ENCODE results near the gene FGF18. TPM values are rescaled to one million over a fixed set of nuclear protein-coding genes. Genes with fewer than 3 reads are reported as not detected.

FGF18 gene
- polyA plus RNA-seq, 3 donors = 0.34 to 0.66 (median 0.42) TPM

- DNase-seq (ENCODE audit: extremely low read depth in 1 of 11, low read depth in 9 of 11, low spot score in 4 of 11) = peak in 1 of 11 donors; percentile 12
These were observed 412 bp downstream of the FGF18 start for GRCh38 chr5:171419688-171420430.

GRCh38 chr5:171420431-171421241, 1.2 kb downstream of the FGF18 start:
- peak in 1 of 11 donors; percentile 37 for DNase-seq (ENCODE audit: extremely low read depth in 1 of 11, low read depth in 9 of 11, low spot score in 4 of 11)

GRCh38 chr5:171421331-171422262, 2.1 kb downstream of the FGF18 start:
- DNase-seq (ENCODE audit: extremely low read depth in 1 of 11, low read depth in 9 of 11, low spot score in 4 of 11) = no peak

- no peak for DNase-seq (ENCODE audit: extremely low read depth in 1 of 11, low read depth in 9 of 11, low spot score in 4 of 11)
These were observed 3.0 kb downstream of the FGF18 start for GRCh38 chr5:171422495-171422894.

- peak in 2 of 11 donors; percentile 25 to 45 for DNase-seq (ENCODE audit: extremely low read depth in 1 of 11, low read depth in 9 of 11, low spot score in 4 of 11)
These were observed 3.6 kb downstream of the FGF18 start for GRCh38 chr5:171422902-171423663.

DNA sequence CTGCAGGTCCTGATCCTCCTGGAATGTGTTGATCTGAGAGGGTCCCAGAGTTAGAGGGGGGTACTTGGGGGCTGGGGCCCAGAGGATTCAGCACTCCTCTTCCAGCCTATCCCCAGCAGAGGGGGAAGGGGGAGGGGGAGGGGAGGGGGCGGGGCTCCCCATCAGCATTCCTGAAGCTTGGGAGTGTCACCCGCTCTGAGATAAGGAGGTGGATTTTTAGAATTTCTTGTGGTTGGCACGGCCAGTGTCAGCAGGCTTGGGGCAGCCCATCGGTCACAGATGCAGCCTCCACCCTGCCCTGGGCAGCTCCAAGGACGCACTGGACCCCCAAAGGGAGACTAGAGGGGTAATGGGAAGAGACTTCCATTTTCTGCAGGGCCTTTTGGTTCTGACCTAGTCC, 5.3 kb downstream of the FGF18 start:
- no peak for DNase-seq (ENCODE audit: extremely low read depth in 1 of 11, low read depth in 9 of 11, low spot score in 4 of 11)

DNA sequence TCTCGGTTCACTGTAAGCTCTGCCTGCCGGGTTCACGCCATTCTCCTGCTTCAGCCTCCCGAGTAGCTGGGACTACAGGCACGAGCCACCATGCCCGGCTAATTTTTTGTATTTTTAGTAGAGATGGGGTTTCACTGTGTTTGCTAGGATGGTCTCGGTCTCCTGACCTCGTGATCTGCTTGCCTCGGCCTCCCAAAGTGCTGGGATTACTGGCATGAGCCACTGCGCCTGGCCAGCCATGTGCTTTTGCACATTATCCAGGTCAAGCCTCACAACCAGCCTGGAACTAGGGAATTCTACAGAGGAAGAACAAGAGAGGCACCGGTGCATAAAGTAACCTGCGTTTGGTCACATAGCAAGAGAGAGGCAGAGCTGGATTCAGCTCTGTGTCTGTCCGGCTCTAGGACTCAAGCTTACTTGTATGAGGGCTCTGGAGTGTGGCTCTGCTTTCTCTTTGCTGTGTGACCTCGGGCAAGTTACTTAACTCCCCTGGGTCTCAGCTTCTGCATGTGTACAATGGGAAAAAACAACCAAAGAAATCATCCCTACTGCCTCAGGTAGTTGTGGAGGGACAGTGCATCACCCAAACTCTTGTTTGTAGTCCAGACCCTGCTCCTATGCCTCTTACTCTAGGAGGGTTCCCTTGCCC, 6.3 kb downstream of the FGF18 start:
- DNase-seq (ENCODE audit: extremely low read depth in 1 of 11, low read depth in 9 of 11, low spot score in 4 of 11) = no peak

- no peak for DNase-seq (ENCODE audit: extremely low read depth in 1 of 11, low read depth in 9 of 11, low spot score in 4 of 11)
These were observed 6.8 kb downstream of the FGF18 start for GRCh38 chr5:171426266-171426665.

GRCh38 chr5:171426680-171427079, 7.2 kb downstream of the FGF18 start:
- DNase-seq (ENCODE audit: extremely low read depth in 1 of 11, low read depth in 9 of 11, low spot score in 4 of 11) = no peak

- no peak for DNase-seq (ENCODE audit: extremely low read depth in 1 of 11, low read depth in 9 of 11, low spot score in 4 of 11)
These were observed 8.1 kb downstream of the FGF18 start for GRCh38 chr5:171427318-171428167.

DNA sequence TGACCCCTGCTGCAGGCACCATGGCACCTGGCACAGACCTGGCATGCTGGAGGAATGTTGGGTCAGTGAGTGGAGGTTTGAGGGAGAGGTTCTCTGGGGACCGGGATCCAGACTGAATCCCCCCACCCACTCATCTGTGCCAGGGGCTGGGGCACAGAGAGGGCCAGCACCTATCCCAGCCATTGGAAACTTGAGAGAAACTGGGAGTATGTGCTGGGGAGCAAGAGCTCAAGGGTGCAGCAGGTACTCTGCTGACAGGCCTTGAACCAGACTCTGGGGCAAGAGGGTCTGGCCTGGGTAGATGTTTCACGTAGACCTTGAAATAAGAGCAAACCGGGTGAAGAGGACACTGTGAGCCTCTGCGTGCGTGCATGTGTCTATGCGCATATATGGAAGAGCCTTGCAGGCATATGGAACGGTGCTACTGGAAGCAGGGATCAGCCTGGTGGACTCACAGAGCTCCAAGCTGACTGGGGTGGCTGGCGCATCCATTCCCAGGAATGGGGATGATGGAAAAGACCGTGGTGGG, 8.8 kb downstream of the FGF18 start:
- no peak for DNase-seq (ENCODE audit: extremely low read depth in 1 of 11, low read depth in 9 of 11, low spot score in 4 of 11)

DNA sequence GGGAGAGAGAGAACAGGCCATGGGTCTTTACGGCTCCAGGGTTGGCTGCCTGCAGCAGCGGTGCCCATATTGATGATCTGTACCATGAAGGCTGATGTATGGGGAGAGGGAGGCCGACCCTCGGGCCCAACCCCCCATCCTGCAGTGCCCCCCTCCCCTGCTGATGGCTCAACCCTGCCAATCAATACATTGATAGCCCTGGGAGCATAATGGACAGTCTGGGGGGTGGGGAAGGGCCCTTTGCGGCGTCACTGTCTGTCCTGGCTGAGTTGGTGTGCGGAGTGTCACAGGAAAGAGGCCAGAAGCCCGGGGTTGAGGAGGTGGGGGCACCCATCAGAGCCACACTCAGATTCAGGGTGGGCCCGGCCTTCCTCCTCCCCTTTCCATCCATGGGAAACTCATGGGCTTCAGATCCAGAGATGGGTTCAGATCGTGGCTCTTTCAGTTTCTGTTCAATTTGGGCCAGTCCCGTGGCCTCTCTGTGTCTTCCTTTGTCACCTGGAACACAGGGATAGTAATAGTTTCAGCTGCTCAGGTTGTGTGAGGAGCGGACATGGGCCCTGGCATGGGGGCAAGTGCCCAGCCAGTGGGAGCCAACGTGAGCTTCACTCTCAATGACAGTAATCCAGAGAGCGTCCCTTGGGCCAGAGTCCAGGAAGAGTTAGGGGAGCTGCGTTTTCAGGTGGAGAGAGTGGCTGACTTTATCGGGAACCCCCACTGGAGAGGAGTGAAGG, 9.5 kb downstream of the FGF18 start:
- DNase-seq (ENCODE audit: extremely low read depth in 1 of 11, low read depth in 9 of 11, low spot score in 4 of 11) = no peak

GRCh38 chr5:171429543-171429910, 10.1 kb downstream of the FGF18 start:
- DNase-seq (ENCODE audit: extremely low read depth in 1 of 11, low read depth in 9 of 11, low spot score in 4 of 11) = no peak

DNA sequence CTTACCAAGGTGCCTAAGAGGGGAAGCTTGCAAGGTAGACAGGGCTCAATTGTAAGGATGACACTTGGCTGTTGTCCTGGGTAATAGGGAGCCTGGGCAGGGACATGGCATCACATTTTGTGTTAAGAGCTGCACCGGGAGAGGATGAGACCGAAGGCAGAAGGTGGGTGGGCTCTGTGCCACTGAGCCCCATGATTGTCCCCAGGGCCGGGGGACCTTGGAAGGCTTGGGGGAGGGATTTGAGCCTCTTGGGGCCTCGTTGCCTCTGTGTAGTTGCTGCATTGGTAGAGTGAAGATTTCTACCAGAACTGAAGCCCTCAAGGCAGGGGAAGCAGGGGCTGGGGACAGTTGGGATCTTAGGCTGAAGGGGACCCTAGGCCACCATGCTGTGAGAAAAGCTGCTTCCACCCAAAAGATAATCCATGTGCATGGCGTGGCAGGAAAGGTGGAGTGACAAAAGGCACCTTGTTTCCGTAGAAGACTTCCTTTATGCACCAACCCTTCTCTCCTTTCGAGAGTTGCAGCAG, 11.9 kb downstream of the FGF18 start:
- DNase-seq (ENCODE audit: extremely low read depth in 1 of 11, low read depth in 9 of 11, low spot score in 4 of 11) = no peak

GRCh38 chr5:171432076-171432475, 12.6 kb downstream of the FGF18 start:
- DNase-seq (ENCODE audit: extremely low read depth in 1 of 11, low read depth in 9 of 11, low spot score in 4 of 11) = no peak

Measured in renal cortex interstitium (tissue), 11 donors.